SU-DHL-6 (cell line): ENCODE measurements around the gene ZNF473.

Experiments
- H2AFZ ChIP-seq: fragments of 200-600 bp; sonication (generic); 2 replicates; pipeline ENCODE4 v1.6.1; 2014; ENCODE audit warnings: low read depth, mild to moderate bottlenecking, moderate library complexity, mixed read lengths, antibody characterized with exemption, low read length; ENCODE audit not compliant: severe bottlenecking
- H3F3A ChIP-seq: fragments of 200-600 bp; shearing (Covaris generic); 2 replicates; pipeline ENCODE4 v1.6.0; 2016; ENCODE audit warnings: antibody characterized with exemption, mild to moderate bottlenecking; ENCODE audit not compliant: insufficient read depth
- H3K27ac ChIP-seq: fragments of 200-600 bp; sonication (generic); 2 replicates; pipeline ENCODE4 v1.5.1; 2016; ENCODE audit warnings: low read depth, mild to moderate bottlenecking, low read length, moderate library complexity, mixed read lengths
- H3K27me3 ChIP-seq: fragments of 200-600 bp; sonication (generic), shearing (Covaris generic); 2 replicates; pipeline ENCODE4 v1.6.0; 2014; ENCODE audit warnings: mild to moderate bottlenecking, low read length
- H3K36me3 ChIP-seq: fragments of 200-600 bp; sonication (generic); 2 replicates; pipeline ENCODE4 v1.6.1; 2014; ENCODE audit warnings: mild to moderate bottlenecking, low read length, mixed read lengths
- H3K4me2 ChIP-seq: fragments of 300-600, 200-600 bp; shearing (Covaris generic), sonication (generic); 2 replicates; pipeline ENCODE4 v1.6.0; 2014; ENCODE audit warnings: low read length, low read depth, mild to moderate bottlenecking; ENCODE audit not compliant: poor library complexity, severe bottlenecking
- H3K4me3 ChIP-seq: fragments of 200-600 bp; sonication (generic); 2 replicates; pipeline ENCODE4 v1.5.1; 2014; ENCODE audit warnings: antibody characterized with exemption, low read length, mild to moderate bottlenecking, mixed read lengths; ENCODE audit not compliant: insufficient read depth, poor library complexity, severe bottlenecking
- H3K79me2 ChIP-seq: fragments of 200-600 bp; sonication (generic); 2 replicates; pipeline ENCODE4 v1.6.1; 2014; ENCODE audit warnings: mild to moderate bottlenecking, low read length, moderate library complexity; ENCODE audit not compliant: insufficient read depth
- H3K9ac ChIP-seq: fragments of 200-600 bp; sonication (generic); 2 replicates; pipeline ENCODE4 v1.7.0; 2014; ENCODE audit warnings: mild to moderate bottlenecking, low read length
- H3K9me2 ChIP-seq: fragments of 200-600 bp; sonication (generic); replicated peaks from 2 replicates; pipeline ENCODE4 v1.6.1; 2014; ENCODE audit warnings: low read length; ENCODE audit not compliant: insufficient read depth
- H3K9me3 ChIP-seq: fragments of 200-600 bp; sonication (generic); 2 replicates; pipeline ENCODE4 v1.6.1; 2014; ENCODE audit warnings: low read length, mixed read lengths; ENCODE audit not compliant: insufficient read depth
- H4K20me1 ChIP-seq: fragments of 200-600 bp; sonication (generic); 2 replicates; pipeline ENCODE4 v1.6.1; 2014; ENCODE audit warnings: low read depth, mild to moderate bottlenecking, antibody characterized with exemption, low read length, moderate library complexity, mixed read lengths
- EZH2phosphoT487 ChIP-seq: fragments of 200-600 bp; sonication (generic), shearing (Covaris generic); conservative IDR thresholded peaks from 2 replicates; pipeline ENCODE4 v1.6.1; 2018; ENCODE audit warnings: mild to moderate bottlenecking, antibody characterized with exemption, low read length, moderate library complexity, mixed read lengths
- TF ChIP-seq, protein P1 (sequence below): fragments of 200-600 bp; sonication (generic); IDR thresholded peaks from one replicate; pipeline ENCODE4 v1.5.1; 2017; ENCODE audit warnings: antibody characterized with exemption, mild to moderate bottlenecking, low read length, moderate library complexity; ENCODE audit not compliant: insufficient read depth, poor library complexity, severe bottlenecking

The ZNF473 gene

DNA sequence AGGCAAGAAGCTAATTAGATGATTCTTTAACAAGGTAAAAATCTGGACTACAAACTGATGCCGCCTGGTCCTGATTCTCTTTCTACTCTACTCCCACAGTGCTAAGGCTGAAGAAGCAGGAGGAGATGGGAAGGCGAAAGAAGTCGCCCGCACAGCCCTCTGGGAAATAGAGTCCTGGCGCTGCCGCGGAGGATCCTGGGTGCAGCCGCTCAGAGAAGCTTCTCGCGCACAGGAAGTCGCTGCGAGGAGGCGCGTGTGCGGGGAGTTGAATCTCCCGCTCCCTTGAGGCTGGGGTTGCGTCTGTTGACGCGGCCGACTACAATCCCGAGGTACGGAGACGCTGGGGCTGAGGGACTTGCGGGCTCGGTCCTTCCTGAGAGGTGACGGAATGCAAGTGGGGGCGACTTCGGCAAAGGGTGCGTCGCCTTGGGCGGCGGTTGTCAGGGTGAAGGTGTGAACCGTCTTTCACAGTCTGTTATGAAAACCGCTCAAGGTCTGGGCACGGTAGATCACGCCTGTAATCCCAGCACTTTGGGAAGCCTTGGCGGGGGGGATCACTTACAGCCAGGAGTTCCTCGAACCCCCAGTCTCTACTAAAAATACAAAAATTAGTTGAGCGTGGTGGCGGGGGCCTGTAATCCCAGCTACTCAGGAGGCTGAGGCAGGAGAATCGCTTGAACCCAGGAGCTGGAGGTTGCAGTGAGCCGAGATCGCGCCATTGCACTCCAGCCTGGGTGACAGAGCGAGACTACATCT is at the start of gene ZNF473:
TSS of gene ZNF473 (plus strand) at position 212 of the 756 bp plus-strand sequence. CDS start 5,078 bp downstream, outside the sequence.
- no peaks in the 10 kb centered on the region for H3K36me3 ChIP-seq
- TF ChIP-seq, protein P1, sequence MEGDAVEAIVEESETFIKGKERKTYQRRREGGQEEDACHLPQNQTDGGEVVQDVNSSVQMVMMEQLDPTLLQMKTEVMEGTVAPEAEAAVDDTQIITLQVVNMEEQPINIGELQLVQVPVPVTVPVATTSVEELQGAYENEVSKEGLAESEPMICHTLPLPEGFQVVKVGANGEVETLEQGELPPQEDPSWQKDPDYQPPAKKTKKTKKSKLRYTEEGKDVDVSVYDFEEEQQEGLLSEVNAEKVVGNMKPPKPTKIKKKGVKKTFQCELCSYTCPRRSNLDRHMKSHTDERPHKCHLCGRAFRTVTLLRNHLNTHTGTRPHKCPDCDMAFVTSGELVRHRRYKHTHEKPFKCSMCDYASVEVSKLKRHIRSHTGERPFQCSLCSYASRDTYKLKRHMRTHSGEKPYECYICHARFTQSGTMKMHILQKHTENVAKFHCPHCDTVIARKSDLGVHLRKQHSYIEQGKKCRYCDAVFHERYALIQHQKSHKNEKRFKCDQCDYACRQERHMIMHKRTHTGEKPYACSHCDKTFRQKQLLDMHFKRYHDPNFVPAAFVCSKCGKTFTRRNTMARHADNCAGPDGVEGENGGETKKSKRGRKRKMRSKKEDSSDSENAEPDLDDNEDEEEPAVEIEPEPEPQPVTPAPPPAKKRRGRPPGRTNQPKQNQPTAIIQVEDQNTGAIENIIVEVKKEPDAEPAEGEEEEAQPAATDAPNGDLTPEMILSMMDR, result no peak
- TF ChIP-seq EZH2phosphoT487, result no peak
- peak within 1 kb of the TSS; percentile 46 for H3K27ac ChIP-seq
- peak within 1 kb of the TSS; percentile 78 for H3K4me2 ChIP-seq
- H3K9me2 ChIP-seq, result no peaks in the 10 kb centered on the region
- H3K79me2 ChIP-seq, result peaks cover 68% of the 10 kb centered on the region
- H4K20me1 ChIP-seq, result no peaks in the 10 kb centered on the region; the same call in 1 of the 2 replicates
- H3K9me3 ChIP-seq, result no peaks in the 10 kb centered on the region
- H3F3A ChIP-seq, result no peaks in the 10 kb centered on the region
- peak within 1 kb of the TSS; percentile 68 for H2AFZ ChIP-seq
- peak within 1 kb of the TSS; percentile 81 for H3K4me3 ChIP-seq
- peak within 1 kb of the TSS; percentile 73 for H3K9ac ChIP-seq
- no peaks in the 10 kb centered on the region for H3K27me3 ChIP-seq

DNA sequence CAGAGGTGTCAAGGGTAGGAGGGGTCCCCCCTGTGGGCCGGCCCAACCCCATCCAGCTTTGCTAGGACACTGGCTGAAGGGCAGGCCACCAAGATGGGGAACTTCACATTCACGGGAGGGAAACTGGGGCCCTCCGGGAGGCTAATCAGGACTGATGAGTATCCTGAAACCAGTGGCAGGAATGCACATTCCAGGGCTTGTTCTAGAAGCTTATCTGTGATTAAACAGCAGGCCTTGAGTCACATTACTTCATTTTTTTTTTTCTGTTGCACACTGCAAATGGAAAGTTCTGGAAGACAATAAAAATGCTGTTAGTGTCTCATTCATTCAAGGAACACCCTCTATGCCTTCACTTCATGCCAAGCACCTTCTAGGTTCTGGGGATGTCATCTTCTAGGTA is 49.3 kb upstream of the ZNF473 start:
- H3K36me3 ChIP-seq, result no peaks in the 10 kb centered on the region
- no peaks in the 10 kb centered on the region for H3K9me2 ChIP-seq
- no peaks in the 10 kb centered on the region for H3K27me3 ChIP-seq
- no peaks in the 10 kb centered on the region for H3K79me2 ChIP-seq
- H3K27ac ChIP-seq, result no peak overlapping the region
- no peak overlapping the region for H2AFZ ChIP-seq
- TF ChIP-seq EZH2phosphoT487, result no peak
- no peaks in the 10 kb centered on the region for H3K9me3 ChIP-seq
- H3F3A ChIP-seq, result no peaks in the 10 kb centered on the region
- H3K4me2 ChIP-seq, result no peak overlapping the region
- no peaks in the 10 kb centered on the region for H4K20me1 ChIP-seq
- H3K4me3 ChIP-seq, result no peak overlapping the region
- no peak overlapping the region for H3K9ac ChIP-seq

DNA sequence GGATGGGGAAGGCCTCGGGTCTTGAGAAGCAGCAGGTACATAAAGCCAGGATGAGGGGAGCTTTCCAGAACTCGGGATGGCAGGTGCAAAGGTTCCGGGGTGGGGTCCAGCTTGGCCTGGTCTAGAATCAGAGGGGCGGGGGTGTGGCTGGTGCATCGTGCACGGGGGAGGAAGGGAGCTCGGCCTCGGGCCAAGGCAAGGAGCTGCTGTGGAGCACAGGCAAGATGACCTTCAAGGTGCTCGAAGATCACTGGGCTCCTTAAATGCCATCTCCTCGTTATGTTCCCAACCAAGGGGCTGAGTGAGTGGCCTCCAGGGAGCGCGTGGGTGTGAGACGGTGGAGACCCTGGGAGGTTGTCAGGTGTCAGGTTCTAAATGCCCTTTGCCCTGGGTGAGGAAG is 48.7 kb upstream of the ZNF473 start:
- TF ChIP-seq, protein P1, result no peak
- TF ChIP-seq EZH2phosphoT487, result no peak

DNA sequence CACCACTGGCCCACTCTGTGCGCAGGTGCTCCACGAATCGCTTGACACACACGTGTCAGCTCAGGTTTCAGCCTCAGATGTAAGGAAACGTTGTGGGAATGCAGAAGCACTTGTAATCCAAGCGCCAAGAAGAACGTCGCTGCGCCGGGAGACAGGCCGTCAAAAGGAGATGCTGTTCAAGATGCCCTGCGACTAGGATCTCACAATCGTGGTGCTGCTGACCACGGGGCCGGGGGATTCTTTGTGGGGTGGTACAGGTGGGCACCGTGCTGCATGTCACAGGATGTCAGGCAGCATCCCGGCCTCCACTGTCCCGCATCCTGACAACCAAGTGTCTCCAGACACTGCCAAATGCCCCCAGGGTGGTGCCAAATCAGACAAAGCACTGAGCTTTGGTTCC is 47.9 kb upstream of the ZNF473 start:
- H3K9me2 ChIP-seq, result no peaks in the 10 kb centered on the region
- H3K4me2 ChIP-seq, result no peak overlapping the region
- H3K79me2 ChIP-seq, result no peaks in the 10 kb centered on the region
- TF ChIP-seq, protein P1, result no peak
- TF ChIP-seq EZH2phosphoT487, result no peak
- no peaks in the 10 kb centered on the region for H3F3A ChIP-seq
- H3K9me3 ChIP-seq, result no peaks in the 10 kb centered on the region
- H4K20me1 ChIP-seq, result no peaks in the 10 kb centered on the region
- H3K27ac ChIP-seq, result no peak overlapping the region
- H3K9ac ChIP-seq, result no peak overlapping the region
- H3K4me3 ChIP-seq, result no peak overlapping the region
- no peak overlapping the region for H2AFZ ChIP-seq
- no peaks in the 10 kb centered on the region for H3K36me3 ChIP-seq
- no peaks in the 10 kb centered on the region for H3K27me3 ChIP-seq

More for the DNA sequence above, 48.7 kb upstream of the ZNF473 start:
- no peak overlapping the region for H3K9ac ChIP-seq
- no peaks in the 10 kb centered on the region for H3K27me3 ChIP-seq
- no peaks in the 10 kb centered on the region for H3K79me2 ChIP-seq
- H4K20me1 ChIP-seq, result no peaks in the 10 kb centered on the region
- H3F3A ChIP-seq, result no peaks in the 10 kb centered on the region
- no peaks in the 10 kb centered on the region for H3K9me2 ChIP-seq
- H3K36me3 ChIP-seq, result no peaks in the 10 kb centered on the region
- no peak overlapping the region for H3K4me2 ChIP-seq
- no peak overlapping the region for H2AFZ ChIP-seq
- no peak overlapping the region for H3K4me3 ChIP-seq
- H3K27ac ChIP-seq, result no peak overlapping the region
- no peaks in the 10 kb centered on the region for H3K9me3 ChIP-seq
